RWPE1 (cell line): ENCODE measurements around the gene LCN12.

Experiments
- CTCF ChIA-PET: fragments of 350-600 bp; sonication (Branson Sonifier 250); formaldehyde crosslinking; extraction: SDS; loops from one replicate; lab custom pipeline; 2021; lab: Yijun Ruan, JAX
- POLR2A ChIA-PET: fragments of 400-600 bp; formaldehyde crosslinking; extraction: SDS; loops from one replicate; lab custom pipeline; 2020; ENCODE audit warnings: antibody characterized with exemption; ENCODE audit not compliant: low non-redundant PET; lab: Yijun Ruan, JAX
- DNase-seq: peaks from one replicate; pipeline ENCODE4 v3.0.0; 2012; ENCODE audit warnings: low spot score
- H3K27ac ChIP-seq: fragments of 450-650 bp; 2 replicates; pipeline ENCODE4 v1.5.1; 2017
- TF ChIP-seq, protein P1 (sequence below): fragments of 450-650 bp; conservative IDR thresholded peaks from 2 replicates; pipeline ENCODE4 v1.5.1; 2017; ENCODE audit warnings: low read depth, mild to moderate bottlenecking

LCN12 gene

GRCh38 chr9:136990242-136990911, 38.3 kb downstream of the LCN12 start:
- CTCF ChIA-PET: interaction anchor here (0.6 to 1.1 kb wide), 2 partner anchors 9 to 188 kb away, joined by 3 read pairs; no protein-coding TSS in a partner anchor
- TF ChIP-seq, protein P1, sequence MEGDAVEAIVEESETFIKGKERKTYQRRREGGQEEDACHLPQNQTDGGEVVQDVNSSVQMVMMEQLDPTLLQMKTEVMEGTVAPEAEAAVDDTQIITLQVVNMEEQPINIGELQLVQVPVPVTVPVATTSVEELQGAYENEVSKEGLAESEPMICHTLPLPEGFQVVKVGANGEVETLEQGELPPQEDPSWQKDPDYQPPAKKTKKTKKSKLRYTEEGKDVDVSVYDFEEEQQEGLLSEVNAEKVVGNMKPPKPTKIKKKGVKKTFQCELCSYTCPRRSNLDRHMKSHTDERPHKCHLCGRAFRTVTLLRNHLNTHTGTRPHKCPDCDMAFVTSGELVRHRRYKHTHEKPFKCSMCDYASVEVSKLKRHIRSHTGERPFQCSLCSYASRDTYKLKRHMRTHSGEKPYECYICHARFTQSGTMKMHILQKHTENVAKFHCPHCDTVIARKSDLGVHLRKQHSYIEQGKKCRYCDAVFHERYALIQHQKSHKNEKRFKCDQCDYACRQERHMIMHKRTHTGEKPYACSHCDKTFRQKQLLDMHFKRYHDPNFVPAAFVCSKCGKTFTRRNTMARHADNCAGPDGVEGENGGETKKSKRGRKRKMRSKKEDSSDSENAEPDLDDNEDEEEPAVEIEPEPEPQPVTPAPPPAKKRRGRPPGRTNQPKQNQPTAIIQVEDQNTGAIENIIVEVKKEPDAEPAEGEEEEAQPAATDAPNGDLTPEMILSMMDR: no peak
- DNase-seq: no peak
- POLR2A ChIA-PET: no interaction called here
- H3K27ac ChIP-seq: peak overlapping the region; percentile 93

DNA sequence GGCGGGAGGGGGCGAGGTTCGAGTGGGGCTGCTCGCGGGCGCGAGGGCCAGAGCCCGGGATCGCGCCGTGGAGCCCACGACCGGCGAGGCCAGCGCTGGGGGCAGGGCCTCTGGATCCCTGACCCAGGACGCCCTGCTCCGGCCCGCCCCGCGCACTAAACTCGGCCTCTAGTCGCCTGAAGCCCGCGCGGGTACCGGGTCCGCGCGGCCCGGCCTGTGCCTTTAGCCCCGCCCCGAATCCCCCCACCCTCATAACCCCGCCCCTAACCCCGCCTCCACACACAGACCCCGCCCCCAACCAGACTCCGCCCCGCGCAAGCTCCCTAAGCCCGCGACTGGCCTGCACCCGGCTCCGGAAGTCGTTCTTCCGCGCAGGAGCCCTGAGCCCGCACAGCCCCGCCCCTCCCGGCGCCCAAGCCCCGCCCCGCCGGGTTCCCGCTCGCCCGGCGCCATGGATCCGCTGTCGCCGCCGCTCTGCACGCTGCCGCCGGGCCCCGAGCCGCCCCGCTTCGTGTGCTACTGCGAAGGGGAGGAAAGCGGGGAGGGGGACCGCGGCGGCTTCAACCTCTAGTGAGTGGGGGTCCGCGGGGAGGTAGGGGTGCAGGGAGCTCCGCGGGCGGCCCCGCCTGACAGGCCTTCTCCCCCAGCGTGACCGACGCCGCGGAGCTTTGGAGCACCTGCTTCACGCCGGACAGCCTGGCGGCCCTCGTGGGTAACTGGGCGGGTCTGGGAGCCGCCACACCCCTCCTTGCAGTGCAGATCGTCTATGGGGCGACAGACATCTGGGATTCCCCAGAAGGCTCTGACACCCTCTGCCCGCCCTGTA, 40.1 kb downstream of the LCN12 start, which contains the start of gene PAXX:
Gene PAXX (plus strand): TSS at position 430 of the 826 bp plus-strand sequence. CDS start 22 bp downstream, at position 452.
- H3K27ac ChIP-seq: peak within 1 kb of the TSS; percentile 93
- TF ChIP-seq, protein P1: no peak
- POLR2A ChIA-PET: interaction anchor here (0.6 to 1.5 kb wide), 10 partner anchors 8 to 419 kb away, joined by 3 to 8 read pairs (median 4); no protein-coding TSS in a partner anchor
- CTCF ChIA-PET: interaction anchor here (0.6 to 3.0 kb wide), 7 partner anchors 16 to 261 kb away, joined by 3 to 19 read pairs (median 4); partner anchors contain the start of gene ABCA2
- peak; percentile 99 for DNase-seq

- POLR2A ChIA-PET: interaction anchor here (0.8 to 1.4 kb wide), 5 partner anchors 8 to 47 kb away, joined by 3 to 6 read pairs (median 5); no protein-coding TSS in a partner anchor
- no peak for DNase-seq
These were observed 40.8 kb downstream of the LCN12 start for GRCh38 chr9:136992819-136993369.

GRCh38 chr9:136994180-136994887, 42.3 kb downstream of the LCN12 start:
- CTCF ChIA-PET: interaction anchor here (1.0 to 3.0 kb wide), 2 partner anchors 35 to 40 kb away, joined by 4 to 19 read pairs; partner anchors contain the start of gene ABCA2
- H3K27ac ChIP-seq: peak overlapping the region; percentile 93
- no peak for DNase-seq
- TF ChIP-seq, protein P1: no peak
- POLR2A ChIA-PET: no interaction called here

More at GRCh38 chr9:136992819-136993369, 40.8 kb downstream of the LCN12 start:
- CTCF ChIA-PET: interaction anchor here (0.6 to 3.0 kb wide), 9 partner anchors 17 to 260 kb away, joined by 3 to 19 read pairs (median 4); partner anchors contain the start of gene ABCA2
- TF ChIP-seq, protein P1: no peak
- H3K27ac ChIP-seq: peak overlapping the region; percentile 93

DNA sequence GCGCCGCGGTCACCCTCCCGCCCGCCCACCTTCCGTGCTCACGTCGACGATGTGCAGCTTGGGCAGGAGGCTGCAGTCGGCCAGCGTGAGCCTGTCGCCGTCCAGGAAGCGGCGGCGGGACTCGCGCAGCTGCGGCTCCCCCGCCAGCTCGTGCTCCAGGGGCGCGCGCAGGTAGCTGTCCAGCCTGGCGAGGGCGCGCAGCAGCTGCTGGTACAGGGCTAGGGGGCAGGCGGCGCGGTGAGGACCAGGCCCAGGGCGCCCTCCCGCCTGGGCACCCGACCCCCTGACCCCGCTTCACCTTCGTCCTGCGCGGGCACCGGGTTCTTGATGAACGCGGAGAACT, 42.8 kb downstream of the LCN12 start:
- H3K27ac ChIP-seq: peak overlapping the region; percentile 93
- DNase-seq: no peak
- TF ChIP-seq, protein P1: no peak
- ChIA-PET CTCF (interaction anchor here (0.7 to 1.5 kb wide), 2 partner anchors 33 to 171 kb away, joined by 3 read pairs; partner anchors contain the start of gene ABCA2), POLR2A (no interaction called here)
